Neural cell (in vitro differentiated cells): Measurements from ENCODE around the gene MRTFA. TPM values are rescaled to one million over a fixed set of nuclear protein-coding genes. Genes with fewer than 3 reads are reported as not detected.

Experiments used
- H2AFZ ChIP-seq: fragments of 200-600, 300-800 bp; sonication (generic), shearing (Covaris generic); 2 replicates; pipeline ENCODE4 v1.6.0; 2014; ENCODE audit warnings: low read depth, mild to moderate bottlenecking, antibody characterized with exemption, low read length, moderate library complexity
- H3F3A ChIP-seq: fragments of 200-600 bp; shearing (Covaris generic); 2 replicates; pipeline ENCODE4 v1.6.1; 2016; ENCODE audit warnings: mild to moderate bottlenecking, moderate library complexity, mixed read lengths, antibody characterized with exemption, low read length; ENCODE audit not compliant: insufficient read depth, poor library complexity, severe bottlenecking
- H3K27ac ChIP-seq: fragments of 200-600, 300-800 bp; sonication (generic), shearing (Covaris generic); 2 replicates; pipeline ENCODE4 v1.5.1; 2014; ENCODE audit warnings: mild to moderate bottlenecking, low read length, moderate library complexity
- H3K27me3 ChIP-seq: fragments of 300-800, 200-600 bp; sonication (generic), shearing (Covaris generic); 2 replicates; pipeline ENCODE4 v1.6.0; 2014; ENCODE audit warnings: mild to moderate bottlenecking, low read depth, low read length, moderate library complexity; ENCODE audit not compliant: insufficient read depth
- H3K36me3 ChIP-seq: fragments of 300-800, 200-600 bp; sonication (generic), shearing (Covaris generic); 2 replicates; pipeline ENCODE4 v1.5.1; 2014; ENCODE audit warnings: mild to moderate bottlenecking, antibody characterized with exemption, low read length, moderate library complexity; ENCODE audit not compliant: insufficient read depth
- H3K4me2 ChIP-seq: fragments of 300-800, 200-600 bp; sonication (generic), shearing (Covaris generic); 2 replicates; pipeline ENCODE4 v1.6.0; 2014; ENCODE audit warnings: mild to moderate bottlenecking, low read length
- H3K4me3 ChIP-seq: fragments of 300-800, 200-600 bp; sonication (generic), shearing (Covaris generic); 2 replicates; pipeline ENCODE4 v1.5.1; 2014; ENCODE audit warnings: mild to moderate bottlenecking, low read length, moderate library complexity
- H3K79me2 ChIP-seq: fragments of 200-600 bp; shearing (Covaris generic); replicated peaks from 2 replicates; pipeline ENCODE4 v1.6.0; 2014; ENCODE audit warnings: mild to moderate bottlenecking, low read length, moderate library complexity; ENCODE audit not compliant: insufficient read depth
- H3K9ac ChIP-seq: fragments of 300-800, 200-600 bp; sonication (generic), shearing (Covaris generic); 2 replicates; pipeline ENCODE4 v1.6.1; 2016; ENCODE audit warnings: mild to moderate bottlenecking, low read length, mixed read lengths
- H3K9me2 ChIP-seq: fragments of 200-600 bp; shearing (Covaris generic); 2 replicates; pipeline ENCODE4 v1.6.1; 2016; ENCODE audit warnings: mild to moderate bottlenecking, low read length, mixed read lengths; ENCODE audit not compliant: insufficient read depth
- H3K9me3 ChIP-seq: fragments of 200-600, 300-800 bp; sonication (generic), shearing (Covaris generic); 2 replicates; pipeline ENCODE4 v1.6.1; 2016; ENCODE audit warnings: mild to moderate bottlenecking, mixed run types, low read length, moderate library complexity, mixed read lengths
- H4K20me1 ChIP-seq: fragments of 200-600 bp; shearing (Covaris generic); 2 replicates; pipeline ENCODE4 v1.6.1; 2016; ENCODE audit warnings: mild to moderate bottlenecking, mixed run types; ENCODE audit not compliant: insufficient read depth
- EP300 ChIP-seq: fragments of 450-650 bp; conservative IDR thresholded peaks from 2 replicates; pipeline ENCODE4 v1.6.1; 2014; ENCODE audit warnings: antibody characterized with exemption, mild to moderate bottlenecking, moderate library complexity; ENCODE audit not compliant: poor library complexity, severe bottlenecking
- EZH2 ChIP-seq: fragments of 200-600, 300-800 bp; shearing (Covaris generic), sonication (generic); IDR thresholded peaks from 2 replicates; pipeline ENCODE4 v1.6.1; 2014; ENCODE audit warnings: antibody characterized with exemption, low read length, borderline replicate concordance, mild to moderate bottlenecking; ENCODE audit not compliant: insufficient read depth, poor library complexity, severe bottlenecking
- MXI1 ChIP-seq: fragments of 450-650 bp; conservative IDR thresholded peaks from 2 replicates; pipeline ENCODE4 v1.6.1; 2014; ENCODE audit warnings: antibody characterized with exemption, mild to moderate bottlenecking; ENCODE audit not compliant: poor library complexity, severe bottlenecking
- POLR2AphosphoS5 ChIP-seq: IDR thresholded peaks from 2 replicates; pipeline ENCODE4 v1.6.1; 2012
- RAD21 ChIP-seq: fragments of 450-650 bp; conservative IDR thresholded peaks from 2 replicates; pipeline ENCODE4 v1.6.1; 2014; ENCODE audit warnings: antibody characterized with exemption, mild to moderate bottlenecking, moderate library complexity
- SMC3 ChIP-seq: fragments of 450-650 bp; conservative IDR thresholded peaks from 2 replicates; pipeline ENCODE4 v1.6.1; 2014; ENCODE audit warnings: antibody characterized with exemption, mild to moderate bottlenecking, moderate library complexity; ENCODE audit not compliant: poor library complexity
- TAF1 ChIP-seq: IDR thresholded peaks from 2 replicates; pipeline ENCODE4 v1.6.1; 2012; ENCODE audit warnings: low read depth
- polyA plus RNA-seq: library from polyadenylated mRNA; depleted of rRNA; stranded (reverse); fragments of >200 nt; gene quantifications from 2 replicates; pipeline ENCODE4 v1.2.3, GENCODE V29; 2014
- TF ChIP-seq, protein P1 (sequence below): fragments of 450-650 bp; IDR thresholded peaks from 2 replicates; pipeline ENCODE4 v1.5.1; 2014; ENCODE audit warnings: antibody characterized with exemption, mild to moderate bottlenecking, moderate library complexity; ENCODE audit not compliant: poor library complexity, severe bottlenecking
- TF ChIP-seq, protein P2 (sequence below): IDR thresholded peaks from 2 replicates; pipeline ENCODE4 v1.6.1; 2012; ENCODE audit warnings: borderline replicate concordance

The MRTFA gene
- polyA plus RNA-seq, 1 donor from 2014 or later, result 19.3 TPM

- H3K9me2 ChIP-seq, result no peaks in the 10 kb centered on the region
- H3K4me3 ChIP-seq, result no peak overlapping the region
- H3K79me2 ChIP-seq, result no peaks in the 10 kb centered on the region
- H2AFZ ChIP-seq, result no peak overlapping the region
- no peak overlapping the region for H3K27ac ChIP-seq
- no peak overlapping the region for H3K9ac ChIP-seq
- H3K27me3 ChIP-seq, result no peaks in the 10 kb centered on the region
- no peaks in the 10 kb centered on the region for H4K20me1 ChIP-seq
- H3F3A ChIP-seq, result no peaks in the 10 kb centered on the region
- no peak for TF ChIP-seq EZH2
- no peak for TF ChIP-seq POLR2AphosphoS5
- TF ChIP-seq EP300, result no peak
- no peak for TF ChIP-seq MXI1
- TF ChIP-seq, protein P1, sequence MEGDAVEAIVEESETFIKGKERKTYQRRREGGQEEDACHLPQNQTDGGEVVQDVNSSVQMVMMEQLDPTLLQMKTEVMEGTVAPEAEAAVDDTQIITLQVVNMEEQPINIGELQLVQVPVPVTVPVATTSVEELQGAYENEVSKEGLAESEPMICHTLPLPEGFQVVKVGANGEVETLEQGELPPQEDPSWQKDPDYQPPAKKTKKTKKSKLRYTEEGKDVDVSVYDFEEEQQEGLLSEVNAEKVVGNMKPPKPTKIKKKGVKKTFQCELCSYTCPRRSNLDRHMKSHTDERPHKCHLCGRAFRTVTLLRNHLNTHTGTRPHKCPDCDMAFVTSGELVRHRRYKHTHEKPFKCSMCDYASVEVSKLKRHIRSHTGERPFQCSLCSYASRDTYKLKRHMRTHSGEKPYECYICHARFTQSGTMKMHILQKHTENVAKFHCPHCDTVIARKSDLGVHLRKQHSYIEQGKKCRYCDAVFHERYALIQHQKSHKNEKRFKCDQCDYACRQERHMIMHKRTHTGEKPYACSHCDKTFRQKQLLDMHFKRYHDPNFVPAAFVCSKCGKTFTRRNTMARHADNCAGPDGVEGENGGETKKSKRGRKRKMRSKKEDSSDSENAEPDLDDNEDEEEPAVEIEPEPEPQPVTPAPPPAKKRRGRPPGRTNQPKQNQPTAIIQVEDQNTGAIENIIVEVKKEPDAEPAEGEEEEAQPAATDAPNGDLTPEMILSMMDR, result no peak
- TF ChIP-seq RAD21, result no peak
- TF ChIP-seq SMC3, result no peak
- TF ChIP-seq, protein P2, sequence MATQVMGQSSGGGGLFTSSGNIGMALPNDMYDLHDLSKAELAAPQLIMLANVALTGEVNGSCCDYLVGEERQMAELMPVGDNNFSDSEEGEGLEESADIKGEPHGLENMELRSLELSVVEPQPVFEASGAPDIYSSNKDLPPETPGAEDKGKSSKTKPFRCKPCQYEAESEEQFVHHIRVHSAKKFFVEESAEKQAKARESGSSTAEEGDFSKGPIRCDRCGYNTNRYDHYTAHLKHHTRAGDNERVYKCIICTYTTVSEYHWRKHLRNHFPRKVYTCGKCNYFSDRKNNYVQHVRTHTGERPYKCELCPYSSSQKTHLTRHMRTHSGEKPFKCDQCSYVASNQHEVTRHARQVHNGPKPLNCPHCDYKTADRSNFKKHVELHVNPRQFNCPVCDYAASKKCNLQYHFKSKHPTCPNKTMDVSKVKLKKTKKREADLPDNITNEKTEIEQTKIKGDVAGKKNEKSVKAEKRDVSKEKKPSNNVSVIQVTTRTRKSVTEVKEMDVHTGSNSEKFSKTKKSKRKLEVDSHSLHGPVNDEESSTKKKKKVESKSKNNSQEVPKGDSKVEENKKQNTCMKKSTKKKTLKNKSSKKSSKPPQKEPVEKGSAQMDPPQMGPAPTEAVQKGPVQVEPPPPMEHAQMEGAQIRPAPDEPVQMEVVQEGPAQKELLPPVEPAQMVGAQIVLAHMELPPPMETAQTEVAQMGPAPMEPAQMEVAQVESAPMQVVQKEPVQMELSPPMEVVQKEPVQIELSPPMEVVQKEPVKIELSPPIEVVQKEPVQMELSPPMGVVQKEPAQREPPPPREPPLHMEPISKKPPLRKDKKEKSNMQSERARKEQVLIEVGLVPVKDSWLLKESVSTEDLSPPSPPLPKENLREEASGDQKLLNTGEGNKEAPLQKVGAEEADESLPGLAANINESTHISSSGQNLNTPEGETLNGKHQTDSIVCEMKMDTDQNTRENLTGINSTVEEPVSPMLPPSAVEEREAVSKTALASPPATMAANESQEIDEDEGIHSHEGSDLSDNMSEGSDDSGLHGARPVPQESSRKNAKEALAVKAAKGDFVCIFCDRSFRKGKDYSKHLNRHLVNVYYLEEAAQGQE, result no peak
- no peak for TF ChIP-seq TAF1
- no peaks in the 10 kb centered on the region for H3K9me3 ChIP-seq
- no peaks in the 10 kb centered on the region for H3K36me3 ChIP-seq
- no peak overlapping the region for H3K4me2 ChIP-seq
These were observed 239.1 kb downstream of the MRTFA start for GRCh38 chr22:40397396-40397795.

DNA sequence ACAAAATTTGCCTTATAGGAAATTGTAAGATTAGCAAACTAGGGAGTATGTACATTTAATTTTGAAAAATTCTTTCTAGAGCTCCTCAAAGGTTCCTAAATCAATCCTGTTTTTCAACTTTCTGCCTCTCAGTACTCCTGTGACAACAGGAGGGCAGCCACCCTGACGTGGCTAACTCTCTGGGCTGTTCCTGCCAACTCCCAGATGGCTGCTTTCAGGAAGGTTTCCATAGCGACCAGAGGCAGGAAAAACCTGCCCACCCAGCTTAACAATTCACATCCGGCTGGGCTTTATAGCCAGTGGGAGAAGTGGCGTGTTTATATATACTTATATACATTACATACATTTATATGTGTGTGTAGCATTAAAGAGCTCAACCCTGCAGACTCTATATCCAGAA lies 239.6 kb downstream of the MRTFA start:
- Histone ChIP-seq H3K9me3 (no peaks in the 10 kb centered on the region), H3K9me2 (no peaks in the 10 kb centered on the region), H3K79me2 (no peaks in the 10 kb centered on the region), H3K27me3 (no peaks in the 10 kb centered on the region), H3K36me3 (no peaks in the 10 kb centered on the region), H3K4me2 (no peak overlapping the region), H2AFZ (no peak overlapping the region), H4K20me1 (no peaks in the 10 kb centered on the region), H3F3A (no peaks in the 10 kb centered on the region), H3K9ac (no peak overlapping the region), H3K27ac (no peak overlapping the region), H3K4me3 (no peak overlapping the region)
- TF ChIP-seq, protein P1, result no peak
- TF ChIP-seq POLR2AphosphoS5, result no peak
- no peak for TF ChIP-seq SMC3
- TF ChIP-seq, protein P2, result no peak
- TF ChIP-seq EZH2, result no peak
- no peak for TF ChIP-seq RAD21
- TF ChIP-seq EP300, result no peak
- no peak for TF ChIP-seq TAF1
- no peak for TF ChIP-seq MXI1
